HG03060 (cell line): ENCODE results near the gene NXF3.
"Not testable (repeated sequence)": the region's sequence is repeated elsewhere in the genome, so short reads cannot be mapped to it uniquely, and the experiment has no call there.

Source experiments
- ATAC-seq: cut with Tn5 transposase; IDR thresholded peaks from one replicate; pipeline ENCODE4 v1.9.1; 2021; ENCODE audit warnings: low read depth, moderate number of reproducible peaks; ENCODE audit not compliant: unreplicated experiment

Gene NXF3, protein sequence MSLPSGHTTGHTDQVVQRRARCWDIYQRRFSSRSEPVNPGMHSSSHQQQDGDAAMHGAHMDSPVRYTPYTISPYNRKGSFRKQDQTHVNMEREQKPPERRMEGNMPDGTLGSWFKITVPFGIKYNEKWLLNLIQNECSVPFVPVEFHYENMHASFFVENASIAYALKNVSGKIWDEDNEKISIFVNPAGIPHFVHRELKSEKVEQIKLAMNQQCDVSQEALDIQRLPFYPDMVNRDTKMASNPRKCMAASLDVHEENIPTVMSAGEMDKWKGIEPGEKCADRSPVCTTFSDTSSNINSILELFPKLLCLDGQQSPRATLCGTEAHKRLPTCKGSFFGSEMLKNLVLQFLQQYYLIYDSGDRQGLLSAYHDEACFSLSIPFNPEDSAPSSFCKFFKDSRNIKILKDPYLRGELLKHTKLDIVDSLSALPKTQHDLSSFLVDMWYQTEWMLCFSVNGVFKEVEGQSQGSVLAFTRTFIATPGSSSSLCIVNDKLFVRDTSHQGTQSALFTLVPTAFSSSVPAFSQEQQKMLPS

DNA sequence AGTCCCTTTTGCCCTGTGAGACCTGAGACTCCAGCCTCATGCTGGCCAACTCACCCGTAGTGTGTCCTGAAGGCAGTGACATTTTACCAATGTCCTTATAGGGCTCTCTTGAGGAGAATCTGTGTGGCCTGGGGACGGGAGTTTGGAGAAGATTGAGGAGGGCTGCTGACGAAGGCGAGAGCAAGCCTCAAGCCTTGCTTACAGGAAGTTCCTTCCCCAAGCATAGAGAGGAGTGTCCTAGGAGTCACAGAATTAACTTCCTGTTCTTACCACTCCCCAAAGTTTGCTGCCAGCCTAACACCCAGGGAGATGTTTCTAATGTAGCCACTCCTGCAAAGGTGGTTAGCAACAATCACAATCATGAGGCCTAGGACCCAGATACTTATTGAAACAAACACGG, at the start of gene NXF3:
Gene NXF3, minus strand, starts transcription at position 202 of the 400 bp plus-strand sequence. Its CDS starts 120 bp downstream, at position 82.
- ATAC-seq: no peak

DNA sequence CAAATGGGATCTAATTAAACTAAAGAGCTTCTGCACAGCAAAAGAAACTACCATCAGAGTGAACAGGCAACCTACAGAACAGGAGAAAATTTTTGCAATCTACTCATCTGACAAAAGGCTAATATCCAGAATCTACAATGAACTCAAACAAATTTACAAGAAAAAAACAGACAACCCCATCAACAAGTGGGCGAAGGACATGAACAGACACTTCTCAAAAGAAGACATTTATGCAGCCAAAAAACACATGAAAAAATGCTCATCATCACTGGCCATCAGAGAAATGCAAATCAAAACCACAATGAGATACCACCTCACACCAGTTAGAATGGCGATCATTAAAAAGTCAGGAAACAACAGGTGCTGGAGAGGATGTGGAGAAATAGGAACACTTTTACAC, 43.6 kb upstream of the NXF3 start:
- not testable (repeated sequence) for ATAC-seq

DNA sequence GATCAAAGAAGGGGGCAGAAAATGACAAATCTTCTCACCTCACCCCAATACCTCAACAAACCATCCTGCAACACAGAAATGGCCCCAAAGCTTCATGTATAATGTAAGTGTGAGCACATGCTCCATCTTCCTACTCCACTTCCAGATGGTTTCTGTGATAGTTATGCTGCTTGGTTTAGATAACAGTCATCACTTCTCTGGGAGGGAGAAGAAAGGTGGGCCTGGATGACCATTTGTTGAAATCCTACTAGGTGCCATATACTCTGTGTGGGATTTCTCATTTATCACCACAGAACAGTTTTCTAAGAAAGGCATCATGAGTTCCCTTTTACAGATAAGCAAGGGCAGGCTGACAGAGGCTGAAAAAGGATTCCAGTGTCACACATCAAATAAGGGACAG, 31.3 kb upstream of the NXF3 start:
- ATAC-seq: no peak

DNA sequence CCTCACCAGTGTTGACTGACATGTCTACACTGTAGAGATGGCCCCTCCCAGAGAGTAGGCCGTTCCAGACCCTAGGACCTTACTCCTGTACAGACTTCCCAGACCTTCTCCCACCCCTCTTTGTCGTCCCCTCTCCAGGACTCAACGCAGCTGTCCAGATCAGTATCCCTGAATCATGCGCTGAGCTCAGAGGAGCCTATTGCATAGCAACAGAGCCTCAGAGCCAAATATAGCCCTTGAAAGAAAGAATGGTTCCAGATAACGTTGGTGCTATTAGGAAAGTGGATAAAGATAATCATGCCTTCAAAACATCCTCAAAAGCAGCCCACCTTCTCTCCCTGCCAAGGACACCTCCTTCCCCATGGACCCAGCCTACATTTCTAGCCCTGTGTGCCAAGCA, 27.8 kb upstream of the NXF3 start:
- ATAC-seq: no peak

GRCh38 chrX:103116970-103117369, 24.0 kb upstream of the NXF3 start:
- ATAC-seq: not testable (repeated sequence)

- not testable (repeated sequence) for ATAC-seq
Measured at GRCh38 chrX:103109497-103109896, 16.6 kb upstream of the NXF3 start.

GRCh38 chrX:103107836-103108235, 14.9 kb upstream of the NXF3 start:
- ATAC-seq: no peak

DNA sequence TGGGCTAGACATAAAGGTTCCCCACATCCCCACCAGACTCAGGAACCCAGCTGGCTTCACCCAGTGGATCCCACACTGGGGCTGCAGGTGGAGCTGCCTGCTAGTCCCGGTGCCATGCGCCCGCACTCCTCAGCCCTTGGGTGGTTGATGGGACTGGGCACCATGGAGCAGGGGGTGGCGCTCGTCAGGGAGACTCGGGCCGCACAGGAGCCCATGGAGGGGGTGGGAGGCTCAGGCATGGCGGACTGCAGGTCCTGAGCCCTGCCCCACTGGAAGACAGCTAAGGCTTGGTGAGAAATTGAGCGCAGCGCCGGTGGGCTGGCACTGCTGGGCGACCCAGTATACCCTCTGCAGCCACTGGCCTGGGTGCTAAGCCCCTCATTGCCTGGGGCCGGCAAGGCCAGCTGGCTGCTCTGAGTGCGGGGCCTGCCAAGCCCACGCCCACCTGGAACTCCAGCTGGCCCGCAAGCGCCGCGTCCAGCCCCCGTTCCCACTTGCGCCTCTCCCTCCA, 14.3 kb upstream of the NXF3 start:
- ATAC-seq: not testable (repeated sequence)

- not testable (repeated sequence) for ATAC-seq
Measured at GRCh38 chrX:103104370-103104769, 11.4 kb upstream of the NXF3 start.

GRCh38 chrX:103103866-103104265, 10.9 kb upstream of the NXF3 start:
- not testable (repeated sequence) for ATAC-seq

DNA sequence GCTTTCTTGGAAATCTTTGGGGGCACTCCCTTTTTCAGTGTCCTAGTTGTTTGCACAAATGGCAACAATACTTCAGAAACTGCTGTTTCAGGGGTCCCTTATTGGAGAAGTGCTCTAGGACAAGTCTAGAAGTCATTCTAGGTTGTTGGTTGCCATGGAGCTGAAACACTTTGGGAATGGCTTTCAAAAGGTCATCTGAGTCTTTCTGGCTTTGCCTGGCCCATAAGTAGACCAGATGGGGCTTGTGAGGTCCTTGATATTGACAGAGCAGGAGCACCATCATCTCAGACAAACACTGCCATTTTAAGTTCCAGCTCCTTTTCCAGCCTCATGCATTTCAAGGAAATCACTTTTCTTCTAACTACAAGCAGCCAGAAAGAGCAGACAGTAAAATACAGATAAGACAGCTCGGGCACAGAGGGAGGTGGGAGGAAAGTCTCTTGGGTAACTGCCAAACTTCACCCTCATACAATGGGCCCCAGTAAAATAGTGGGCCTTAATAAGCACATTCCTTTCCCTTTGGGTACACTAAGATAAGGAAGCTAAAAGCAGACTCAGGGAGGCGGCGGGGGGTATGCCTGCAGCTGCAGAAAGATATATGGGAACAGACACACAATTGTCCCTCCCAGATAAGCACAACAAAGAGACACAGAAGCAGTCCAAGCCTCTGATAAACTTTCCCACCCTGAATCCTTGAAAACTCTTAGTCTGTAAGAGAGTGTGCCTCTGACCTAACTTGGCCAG, 8.5 kb upstream of the NXF3 start:
- no peak for ATAC-seq

DNA sequence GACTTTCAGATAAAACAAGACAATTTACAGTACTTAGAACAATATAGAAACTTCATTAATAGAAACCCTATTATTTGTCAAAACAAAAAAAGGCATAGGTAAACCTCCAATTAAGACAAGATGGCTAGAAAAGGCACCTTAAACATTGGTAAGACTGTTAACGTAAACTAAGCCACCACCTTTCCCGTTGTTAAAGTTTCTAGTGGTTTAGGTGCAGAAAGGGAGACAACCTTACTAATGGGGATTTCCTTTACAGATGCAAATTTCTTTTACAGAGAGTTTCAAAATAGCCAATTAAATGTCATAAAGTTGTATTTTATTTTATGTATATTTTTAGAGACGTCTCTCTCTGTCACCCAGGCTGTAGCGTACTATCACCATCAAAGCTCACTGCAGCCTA, 7.5 kb upstream of the NXF3 start:
- ATAC-seq: no peak

DNA sequence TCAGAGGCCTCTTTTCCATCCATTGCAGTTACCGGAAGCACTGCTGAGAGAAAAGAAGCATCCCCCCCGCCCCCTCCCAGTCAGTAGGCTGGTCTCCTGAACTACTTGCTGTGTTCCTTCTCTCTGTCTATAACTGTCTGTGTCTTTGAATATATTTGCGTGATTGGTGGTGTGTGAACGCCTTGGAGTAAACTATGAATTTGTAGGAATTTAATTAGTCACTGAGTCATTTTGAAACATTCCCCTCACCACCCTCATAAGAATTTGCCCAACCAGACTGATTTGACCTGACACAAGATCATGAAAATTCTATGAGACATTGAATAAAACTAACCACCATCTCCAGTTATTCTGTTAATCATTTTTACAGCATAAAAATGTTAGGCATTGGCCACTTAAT, 6.7 kb upstream of the NXF3 start:
- ATAC-seq: no peak

GRCh38 chrX:103098488-103098887, 5.5 kb upstream of the NXF3 start:
- no peak for ATAC-seq

DNA sequence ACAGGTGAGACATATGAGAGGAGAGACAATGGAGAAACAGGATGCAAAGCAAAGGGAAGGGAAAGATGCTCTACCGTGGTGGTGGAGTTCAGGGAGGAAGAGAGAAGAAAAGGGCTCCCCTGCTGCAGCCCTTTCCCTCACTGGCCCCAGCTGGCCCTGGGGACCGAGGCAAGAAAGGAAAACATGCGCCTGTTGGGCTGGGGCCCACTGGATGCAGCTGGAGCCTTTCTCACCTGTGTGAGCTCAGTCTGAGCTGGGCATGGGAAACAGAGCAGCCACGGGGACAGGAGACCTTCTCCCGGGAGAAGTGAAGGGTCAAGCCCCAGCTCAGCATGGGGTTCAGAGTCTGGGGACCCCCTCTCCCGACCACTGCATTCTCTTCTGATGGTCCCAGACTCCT, 11.9 kb downstream of the NXF3 start:
- no peak for ATAC-seq

DNA sequence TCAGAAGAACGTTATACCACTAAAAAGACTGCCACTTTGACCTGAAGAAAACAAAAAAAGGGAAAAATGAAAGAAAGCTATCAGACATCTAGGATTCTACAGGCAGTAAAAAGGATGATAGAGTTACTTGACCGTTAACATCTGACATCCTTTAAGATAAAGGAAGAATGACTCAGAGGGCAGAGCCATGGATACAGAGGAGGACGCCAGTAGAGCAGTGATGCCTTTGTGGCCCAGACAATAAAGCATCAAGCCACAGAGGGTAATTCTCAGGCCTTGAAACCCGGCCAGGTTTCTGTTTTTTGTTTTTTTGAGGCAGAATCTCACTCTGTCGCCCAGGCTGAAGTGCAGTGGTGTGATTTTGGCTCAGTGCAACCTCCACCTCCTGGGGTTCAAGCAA, 19.5 kb downstream of the NXF3 start:
- ATAC-seq: no peak

GRCh38 chrX:103066606-103067005, 26.3 kb downstream of the NXF3 start:
- no peak for ATAC-seq

GRCh38 chrX:103063918-103064434, 29.0 kb downstream of the NXF3 start, which contains the start of gene BEX1:
Gene BEX1, minus strand, starts transcription at chrX:103064171. Its CDS starts 897 bp downstream, at chrX:103063274.
- no peak for ATAC-seq

- no peak for ATAC-seq
Measured at GRCh38 chrX:103063191-103063845, 29.6 kb downstream of the NXF3 start.

DNA sequence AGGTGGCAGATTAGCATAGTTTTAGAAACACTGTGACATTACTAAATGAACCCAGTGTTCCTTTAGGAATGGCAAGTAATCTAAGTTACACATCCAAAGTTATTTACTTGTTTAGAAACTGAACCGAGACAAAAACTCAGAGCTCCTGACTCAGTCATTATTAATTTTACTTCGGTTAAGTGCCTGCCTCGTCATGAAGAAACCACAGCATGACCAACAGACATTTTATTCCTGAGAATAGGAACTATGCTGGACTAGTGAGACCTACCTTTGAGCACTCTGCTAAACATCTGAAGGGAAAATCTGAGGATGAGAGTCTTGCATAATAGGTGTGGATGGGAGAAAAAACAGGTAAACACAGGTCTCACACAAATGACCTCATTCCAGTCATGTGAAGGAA, 31.5 kb downstream of the NXF3 start:
- no peak for ATAC-seq
